Thymus (tissue), 11 donors: ENCODE measurements around the gene COL5A1. TPM values are rescaled to one million over a fixed set of nuclear protein-coding genes. Genes with fewer than 3 reads are reported as not detected.
"Not testable (repeated sequence)": the region's sequence is repeated elsewhere in the genome, so short reads cannot be mapped to it uniquely, and the experiment has no call there.

Experiments used
- DNase-seq, 9 donors: peaks; one replicate each; pipeline ENCODE4 v3.0.0-alpha.2; 2013; ENCODE audit warnings: low spot score in 9 of 9, low read depth in 6 of 9, missing footprints in 1 of 9
- H3K27ac ChIP-seq, 2 donors: one replicate each; pipeline ENCODE4 v1.5.1; 2013; ENCODE audit warnings: control low read depth in 1 of 2, low read depth in 1 of 2, low read length in 1 of 2, mild to moderate bottlenecking in 1 of 2, moderate library complexity in 1 of 2
- H3K27me3 ChIP-seq, 2 donors: one replicate each; pipeline ENCODE4 v1.5.1; 2013; ENCODE audit warnings: low read length in 1 of 2; ENCODE audit not compliant: control insufficient read depth in 2 of 2, insufficient read depth in 1 of 2
- H3K36me3 ChIP-seq, 2 donors: one replicate each; pipeline ENCODE4 v1.5.1; 2013; ENCODE audit warnings: low read length in 1 of 2, mild to moderate bottlenecking in 1 of 2, moderate library complexity in 1 of 2; ENCODE audit not compliant: control insufficient read depth in 2 of 2, insufficient read depth in 2 of 2
- H3K4me1 ChIP-seq, 2 donors: one replicate each; pipeline ENCODE4 v1.5.1; 2013; ENCODE audit warnings: low read length in 2 of 2; ENCODE audit not compliant: control insufficient read depth in 2 of 2, insufficient read depth in 2 of 2
- H3K4me3 ChIP-seq, 2 donors: one replicate each; pipeline ENCODE4 v1.5.1; 2013; ENCODE audit warnings: low read length in 2 of 2, control low read depth in 1 of 2, mild to moderate bottlenecking in 1 of 2
- H3K9me3 ChIP-seq, 2 donors: one replicate each; pipeline ENCODE4 v1.5.1; 2013; ENCODE audit warnings: low read length in 1 of 2, mild to moderate bottlenecking in 1 of 2; ENCODE audit not compliant: control insufficient read depth in 2 of 2, insufficient read depth in 1 of 2
- WGBS: extraction: QIAGEN DNeasy Blood & Tissue Kit; methylation state at CpG from one replicate; pipeline ENCODE4 v1.1.7; 2013; 5-methylcytosine and 5-hydroxymethylcytosine counted together
- polyA plus RNA-seq: library from polyadenylated mRNA; stranded (reverse); fragments of 200-250 nt; gene quantifications from one replicate; pipeline ENCODE4 v1.2.3, GENCODE V29; 2013
- total RNA-seq: library from RNA; stranded (reverse); fragments of 120-200 nt; gene quantifications from one replicate; pipeline ENCODE4 v1.2.4, GENCODE V29; 2013
- donor health status: healthy.

Gene COL5A1
- total and polyA plus RNA-seq, 2 donors: 3.2 to 7.6 TPM

- not testable (repeated sequence) for H3K4me3 ChIP-seq, H3K9me3 ChIP-seq, H3K36me3 ChIP-seq, H3K4me1 ChIP-seq, DNase-seq, H3K27ac ChIP-seq, H3K27me3 ChIP-seq
- WGBS: 93% methylated on average over 2 of the region's 2 CpGs
These were observed 215.8 kb downstream of the COL5A1 start for GRCh38 chr9:134857451-134857850.

- WGBS: 87% methylated on average over 11 of the region's 11 CpGs
- no peak for DNase-seq
- no peaks in the 10 kb centered on the region for H3K4me1 ChIP-seq
- H3K36me3 ChIP-seq: no peaks in the 10 kb centered on the region
- no peaks in the 10 kb centered on the region for H3K27me3 ChIP-seq
- no peak overlapping the region for H3K4me3 ChIP-seq
- H3K27ac ChIP-seq: no peak overlapping the region
- no peaks in the 10 kb centered on the region for H3K9me3 ChIP-seq
These were observed 216.6 kb downstream of the COL5A1 start for GRCh38 chr9:134858051-134858841.

GRCh38 chr9:134860510-134860909 lies 218.9 kb downstream of the COL5A1 start:
- no peaks in the 10 kb centered on the region for H3K9me3 ChIP-seq
- no peak for DNase-seq
- no peaks in the 10 kb centered on the region for H3K27me3 ChIP-seq
- no peak overlapping the region for H3K4me3 ChIP-seq
- H3K27ac ChIP-seq: no peak overlapping the region
- H3K36me3 ChIP-seq: no peaks in the 10 kb centered on the region
- 95% methylated on average over 13 of the region's 13 CpGs for WGBS
- no peaks in the 10 kb centered on the region for H3K4me1 ChIP-seq

GRCh38 chr9:134861595-134862334 lies 220.2 kb downstream of the COL5A1 start:
- DNase-seq: no peak

GRCh38 chr9:134863306-134863902 lies 221.8 kb downstream of the COL5A1 start:
- Histone ChIP-seq H3K27me3 (no peaks in the 10 kb centered on the region), H3K27ac (no peak overlapping the region), H3K9me3 (no peaks in the 10 kb centered on the region), H3K36me3 (no peaks in the 10 kb centered on the region), H3K4me3 (no peak overlapping the region), H3K4me1 (no peaks in the 10 kb centered on the region)
- WGBS: 96% methylated on average over 16 of the region's 16 CpGs
- no peak for DNase-seq

More at GRCh38 chr9:134861595-134862334, 220.2 kb downstream of the COL5A1 start:
- Histone ChIP-seq H3K27ac (no peak overlapping the region), H3K36me3 (no peaks in the 10 kb centered on the region), H3K27me3 (no peaks in the 10 kb centered on the region), H3K4me3 (no peak overlapping the region), H3K4me1 (no peaks in the 10 kb centered on the region), H3K9me3 (no peaks in the 10 kb centered on the region)
- WGBS: 92% methylated on average over 17 of the region's 17 CpGs

GRCh38 chr9:134863941-134864820 lies 222.6 kb downstream of the COL5A1 start:
- Histone ChIP-seq H3K4me1 (no peaks in the 10 kb centered on the region), H3K27me3 (no peaks in the 10 kb centered on the region), H3K4me3 (no peak overlapping the region), H3K9me3 (no peaks in the 10 kb centered on the region), H3K27ac (no peak overlapping the region), H3K36me3 (no peaks in the 10 kb centered on the region)
- 94% methylated on average over 28 of the region's 28 CpGs for WGBS
- DNase-seq: no peak

- DNase-seq: no peak
- Histone ChIP-seq H3K36me3 (no peaks in the 10 kb centered on the region), H3K9me3 (no peaks in the 10 kb centered on the region), H3K4me3 (no peak overlapping the region), H3K4me1 (no peaks in the 10 kb centered on the region), H3K27ac (no peak overlapping the region), H3K27me3 (no peaks in the 10 kb centered on the region)
- 97% methylated on average over 13 of the region's 13 CpGs for WGBS
These were observed 223.2 kb downstream of the COL5A1 start for GRCh38 chr9:134864821-134865190.

- no peaks in the 10 kb centered on the region for H3K27me3 ChIP-seq
- no peaks in the 10 kb centered on the region for H3K36me3 ChIP-seq
- H3K4me3 ChIP-seq: no peak overlapping the region
- no peak overlapping the region for H3K27ac ChIP-seq
- no peaks in the 10 kb centered on the region for H3K9me3 ChIP-seq
- no peaks in the 10 kb centered on the region for H3K4me1 ChIP-seq
- WGBS: 98% methylated on average over 22 of the region's 22 CpGs
- DNase-seq: no peak
These were observed 226.5 kb downstream of the COL5A1 start for GRCh38 chr9:134867917-134868750.
